ENCODE measurements around the gene PRKN. TPM values are rescaled to one million over a fixed set of nuclear protein-coding genes. Genes with fewer than 3 reads are reported as not detected.

The PRKN gene
- total RNA-seq, 4 donors from 2014 or later = 5.2 to 121 (median 6.9) TPM

DNA sequence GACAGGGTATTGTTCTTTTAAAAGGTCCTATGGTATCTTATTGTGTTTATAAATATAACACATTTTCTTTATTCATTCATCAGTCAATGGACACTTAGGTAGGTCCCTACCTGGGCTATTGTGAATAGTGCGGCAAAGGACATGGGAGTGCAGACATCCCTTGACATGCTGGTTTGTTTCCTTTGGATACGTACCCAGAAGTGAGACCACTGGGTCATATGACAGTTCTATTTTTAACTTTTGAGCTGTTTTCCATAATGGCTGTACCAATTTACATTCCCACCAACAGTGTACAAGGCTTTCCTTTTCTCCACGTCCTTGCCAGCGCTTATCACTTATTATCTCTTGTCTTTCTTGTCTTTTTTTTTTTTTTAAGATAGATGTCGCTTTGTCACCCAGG, 627.5 kb downstream of the PRKN start:
- intact Hi-C loops (cut with DNase I) = no loop called here
- Histone ChIP-seq H3K27me3 (no peaks in the 10 kb centered on the region), H3K4me3 (replicated peaks in 1 of 3) (no peak overlapping the region), H3K36me3 (no peaks in the 10 kb centered on the region), H3K4me1 (no peaks in the 10 kb centered on the region), H3K27ac (no peak overlapping the region), H3K9me3 (no peaks in the 10 kb centered on the region)
- DNase-seq = no peak
- TF ChIP-seq, protein P1, sequence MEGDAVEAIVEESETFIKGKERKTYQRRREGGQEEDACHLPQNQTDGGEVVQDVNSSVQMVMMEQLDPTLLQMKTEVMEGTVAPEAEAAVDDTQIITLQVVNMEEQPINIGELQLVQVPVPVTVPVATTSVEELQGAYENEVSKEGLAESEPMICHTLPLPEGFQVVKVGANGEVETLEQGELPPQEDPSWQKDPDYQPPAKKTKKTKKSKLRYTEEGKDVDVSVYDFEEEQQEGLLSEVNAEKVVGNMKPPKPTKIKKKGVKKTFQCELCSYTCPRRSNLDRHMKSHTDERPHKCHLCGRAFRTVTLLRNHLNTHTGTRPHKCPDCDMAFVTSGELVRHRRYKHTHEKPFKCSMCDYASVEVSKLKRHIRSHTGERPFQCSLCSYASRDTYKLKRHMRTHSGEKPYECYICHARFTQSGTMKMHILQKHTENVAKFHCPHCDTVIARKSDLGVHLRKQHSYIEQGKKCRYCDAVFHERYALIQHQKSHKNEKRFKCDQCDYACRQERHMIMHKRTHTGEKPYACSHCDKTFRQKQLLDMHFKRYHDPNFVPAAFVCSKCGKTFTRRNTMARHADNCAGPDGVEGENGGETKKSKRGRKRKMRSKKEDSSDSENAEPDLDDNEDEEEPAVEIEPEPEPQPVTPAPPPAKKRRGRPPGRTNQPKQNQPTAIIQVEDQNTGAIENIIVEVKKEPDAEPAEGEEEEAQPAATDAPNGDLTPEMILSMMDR (IDR thresholded peaks at IDR 0.05) = no peak
- no peak for TF ChIP-seq POLR2A (IDR thresholded peaks at IDR 0.05)
- WGBS, 2 donors = 89 to 91% methylated on average over 5 of the region's 5 CpGs

DNA sequence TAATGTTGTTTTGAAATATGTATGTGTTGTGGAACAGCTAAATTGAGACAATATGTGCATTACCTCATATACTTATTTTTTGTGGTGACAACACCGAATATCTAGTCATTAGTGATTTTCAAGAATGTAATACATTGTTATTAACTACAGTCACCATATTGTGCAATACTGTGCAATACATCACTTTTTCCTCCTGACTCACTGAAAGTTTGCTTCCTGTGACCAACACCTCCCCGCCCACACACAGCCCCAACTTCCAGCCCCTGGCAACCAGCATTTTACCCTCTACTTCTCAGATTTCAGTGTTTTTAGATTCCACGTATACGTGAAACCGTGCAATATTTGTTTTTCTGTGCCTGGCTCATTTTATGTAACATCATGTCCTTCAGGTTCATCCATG, 627.9 kb downstream of the PRKN start:
- Histone ChIP-seq H3K36me3 (no peaks in the 10 kb centered on the region), H3K27ac (no peak overlapping the region), H3K4me3 (replicated peaks in 1 of 3) (no peak overlapping the region), H3K4me1 (no peaks in the 10 kb centered on the region), H3K27me3 (no peaks in the 10 kb centered on the region), H3K9me3 (no peaks in the 10 kb centered on the region)
- intact Hi-C loops (cut with DNase I) = no loop called here
- DNase-seq = no peak
- TF ChIP-seq, protein P1 (IDR thresholded peaks at IDR 0.05) = no peak
- TF ChIP-seq POLR2A (IDR thresholded peaks at IDR 0.05) = no peak
- WGBS, 2 donors = 81 to 91% methylated on average over 5 of the region's 5 CpGs

DNA sequence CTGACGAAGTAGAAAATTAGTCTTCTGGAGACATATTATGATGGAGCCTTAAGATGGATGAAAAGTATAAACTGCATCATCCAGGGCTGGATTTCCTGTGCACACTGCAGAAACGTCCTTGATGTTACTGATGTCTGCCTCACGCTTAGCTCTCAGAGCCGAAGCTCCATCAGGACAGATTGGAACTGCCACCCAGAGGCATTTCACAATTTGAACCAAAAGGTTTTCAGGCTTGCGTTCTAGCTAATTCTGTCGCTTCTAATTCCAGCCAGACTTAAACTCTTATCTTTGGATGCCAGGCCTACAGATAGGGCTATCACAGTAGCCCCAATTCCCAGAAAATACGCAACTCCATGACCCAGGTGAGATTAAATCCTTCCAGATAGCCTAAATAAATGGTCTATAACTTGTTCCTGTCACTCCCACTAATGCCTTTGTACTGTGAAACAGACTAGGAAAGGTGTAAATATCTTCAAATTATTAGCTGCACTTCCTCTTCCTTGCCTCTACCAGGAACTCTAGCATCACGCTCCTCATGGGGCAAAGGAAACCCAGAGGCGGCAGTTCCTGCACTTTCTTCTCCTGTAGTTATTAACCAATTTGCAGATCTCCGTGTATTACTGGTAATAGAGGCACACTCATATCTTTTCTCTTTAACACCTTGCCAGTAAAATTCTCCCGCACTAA, 634.6 kb downstream of the PRKN start:
- no peaks in the 10 kb centered on the region for H3K4me1 ChIP-seq
- no peaks in the 10 kb centered on the region for H3K36me3 ChIP-seq
- intact Hi-C loops (cut with DNase I) = no loop called here
- no peak for DNase-seq
- H3K4me3 ChIP-seq (replicated peaks in 1 of 3) = no peak overlapping the region
- no peak overlapping the region for H3K27ac ChIP-seq
- no peaks in the 10 kb centered on the region for H3K9me3 ChIP-seq
- H3K27me3 ChIP-seq = no peaks in the 10 kb centered on the region
- TF ChIP-seq, protein P1 (IDR thresholded peaks at IDR 0.05) = no peak
- no peak for TF ChIP-seq POLR2A (IDR thresholded peaks at IDR 0.05)
- 85 to 95% methylated on average over 11 of the region's 11 CpGs for WGBS, 2 donors

DNA sequence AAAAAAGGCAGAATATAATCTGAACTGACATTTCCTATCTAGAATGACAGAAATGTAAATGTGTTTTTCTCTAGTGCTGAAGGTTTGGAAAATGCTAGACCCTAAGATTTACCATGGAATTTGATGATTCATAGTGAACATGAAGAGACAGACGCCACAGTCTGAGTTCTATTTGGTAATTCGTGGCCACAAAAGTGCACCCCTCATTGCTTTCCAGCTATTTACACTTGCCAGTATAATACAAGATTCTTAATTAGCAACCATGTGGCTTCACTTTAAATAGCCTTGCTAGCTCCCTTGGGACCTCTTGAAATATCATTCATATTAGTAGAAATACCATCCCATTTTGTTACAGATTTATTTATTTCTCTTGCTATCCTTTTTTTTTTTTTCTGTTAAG, 636.8 kb downstream of the PRKN start:
- Histone ChIP-seq H3K4me1 (no peaks in the 10 kb centered on the region), H3K4me3 (replicated peaks in 1 of 3) (no peak overlapping the region), H3K36me3 (no peaks in the 10 kb centered on the region), H3K27ac (no peak overlapping the region), H3K27me3 (no peaks in the 10 kb centered on the region), H3K9me3 (no peaks in the 10 kb centered on the region)
- intact Hi-C loops (cut with DNase I) = no loop called here
- no peak for TF ChIP-seq POLR2A (IDR thresholded peaks at IDR 0.05)
- TF ChIP-seq, protein P1 (IDR thresholded peaks at IDR 0.05) = no peak
- 59 to 78% methylated on average over 2 of the region's 2 CpGs for WGBS, 2 donors
- DNase-seq = no peak

DNA sequence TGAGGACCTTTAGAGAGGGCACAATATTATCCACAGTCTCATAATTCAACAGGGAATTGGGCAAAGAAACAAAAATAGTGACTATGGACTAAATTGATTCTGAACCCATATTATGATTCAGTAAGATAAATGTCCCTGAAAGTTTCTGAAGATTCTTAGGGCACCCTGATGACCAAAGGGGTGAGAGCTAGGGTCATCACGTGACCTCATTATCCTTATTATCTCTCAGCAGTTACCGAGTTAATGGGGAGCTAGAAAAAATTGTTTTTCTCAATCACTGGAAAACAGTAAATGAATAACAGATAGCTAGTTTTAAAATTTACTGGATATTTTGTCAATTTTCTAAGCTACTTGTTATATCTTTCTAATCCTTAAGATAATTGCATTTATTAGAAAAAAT, 639.5 kb downstream of the PRKN start:
- Histone ChIP-seq H3K4me1 (no peaks in the 10 kb centered on the region), H3K9me3 (no peaks in the 10 kb centered on the region), H3K27ac (no peak overlapping the region), H3K36me3 (no peaks in the 10 kb centered on the region), H3K27me3 (no peaks in the 10 kb centered on the region), H3K4me3 (replicated peaks in 1 of 3) (no peak overlapping the region)
- no peak for DNase-seq
- intact Hi-C loops (cut with DNase I) = no loop called here
- TF ChIP-seq, protein P1 (IDR thresholded peaks at IDR 0.05) = no peak
- no peak for TF ChIP-seq POLR2A (IDR thresholded peaks at IDR 0.05)
- 86 to 92% methylated on average over 2 of the region's 2 CpGs for WGBS, 2 donors

Data from thyroid gland (tissue), 4 donors.